HG03342 (cell line): Measurements from ENCODE around the gene GNG7.
"Not testable (repeated sequence)": the region's sequence is repeated elsewhere in the genome, so short reads cannot be mapped to it uniquely, and the experiment has no call there.

Experiments used
- ATAC-seq: cut with Tn5 transposase; IDR thresholded peaks from one replicate; pipeline ENCODE4 v1.9.1; 2021; ENCODE audit warnings: mild to moderate bottlenecking, moderate library complexity; ENCODE audit not compliant: unreplicated experiment

The GNG7 gene

DNA sequence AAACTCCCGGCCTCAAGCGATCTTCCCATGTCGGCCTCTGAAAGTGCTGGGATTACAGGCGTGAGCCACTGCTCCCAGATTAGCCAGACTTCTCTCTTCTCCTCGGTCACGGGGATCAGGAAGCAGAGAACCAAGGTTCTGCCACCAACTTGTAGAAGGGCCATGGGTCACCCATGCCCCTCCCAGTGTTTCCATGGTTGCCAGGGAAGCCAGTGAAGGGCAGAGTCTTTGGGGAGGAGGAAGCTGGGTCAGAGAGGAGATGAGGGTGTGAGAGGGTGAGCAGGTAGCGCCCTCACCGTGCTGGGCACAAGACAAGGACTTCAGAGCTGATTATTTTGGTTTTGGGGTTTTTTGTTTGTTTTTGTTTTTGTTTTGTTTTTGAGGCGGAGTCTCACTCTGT is 77.1 kb downstream of the GNG7 start:
- ATAC-seq = no peak

- ATAC-seq = no peak
Observed at GRCh38 chr19:2624537-2625091, 77.9 kb downstream of the GNG7 start.

DNA sequence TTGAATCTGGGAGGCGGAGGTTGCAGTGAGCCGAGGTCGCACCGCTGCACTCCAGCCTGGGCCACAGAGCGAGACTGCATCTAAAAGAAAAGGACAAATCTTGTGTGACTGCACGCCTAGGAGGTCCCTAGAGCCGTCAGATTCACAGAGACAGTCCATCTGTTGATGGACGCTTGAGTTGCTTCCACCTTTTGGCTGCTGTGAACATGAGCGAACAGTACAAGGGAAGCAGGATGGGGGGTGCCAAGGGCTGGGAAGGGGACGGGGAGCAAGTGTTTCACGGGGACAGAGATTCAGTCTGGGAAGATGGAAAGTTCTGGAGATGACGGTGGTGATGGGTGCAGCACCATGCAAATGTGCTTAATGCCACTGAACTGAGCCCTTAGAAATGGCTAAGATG is 78.7 kb downstream of the GNG7 start:
- ATAC-seq = no peak

- not testable (repeated sequence) for ATAC-seq
Observed at GRCh38 chr19:2622371-2622961, 80.0 kb downstream of the GNG7 start.

- ATAC-seq = no peak
Observed at GRCh38 chr19:2619076-2619475, 83.4 kb downstream of the GNG7 start.

- no peak for ATAC-seq
Observed at GRCh38 chr19:2618611-2619010, 83.9 kb downstream of the GNG7 start.

DNA sequence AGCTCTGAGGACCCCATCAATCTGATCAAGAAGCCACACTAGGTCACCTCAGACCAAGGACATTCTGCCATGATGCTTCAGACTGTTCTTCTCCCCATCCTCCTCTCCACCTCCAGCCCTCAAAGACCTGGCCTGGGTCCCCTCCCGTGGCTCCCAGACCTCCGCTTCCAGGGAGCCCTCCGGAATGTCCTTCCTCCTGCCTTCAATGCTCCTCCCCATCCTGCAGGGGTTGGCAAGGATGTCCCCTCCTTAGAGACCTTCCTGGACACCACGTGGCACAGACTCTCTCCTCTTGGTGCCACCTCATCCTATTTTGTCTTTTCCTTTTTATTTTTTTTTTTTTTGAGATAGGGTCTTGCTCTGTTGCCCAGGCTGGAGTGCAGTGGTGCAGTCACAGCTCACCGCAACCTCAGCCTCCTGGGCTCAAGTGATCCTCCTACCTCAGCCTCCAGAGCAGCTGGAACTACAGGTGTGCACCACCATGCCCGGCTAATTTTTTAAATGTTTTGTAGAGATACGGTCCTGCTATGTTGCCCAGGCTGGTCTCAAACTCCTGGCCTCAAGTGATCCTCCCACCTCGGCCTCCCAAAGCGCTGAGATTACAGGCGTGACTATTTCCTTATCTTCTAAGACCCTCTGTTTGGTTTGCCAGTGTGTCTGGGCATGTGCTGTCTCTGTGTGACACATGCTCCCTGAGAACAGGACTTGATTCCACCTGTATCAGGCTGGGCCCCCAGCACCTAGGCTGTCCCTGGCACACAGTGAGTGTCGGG is 84.9 kb downstream of the GNG7 start:
- no peak for ATAC-seq

GRCh38 chr19:2616741-2617392 is 85.6 kb downstream of the GNG7 start:
- no peak for ATAC-seq

- no peak for ATAC-seq
Observed at GRCh38 chr19:2615782-2616181, 86.7 kb downstream of the GNG7 start.

DNA sequence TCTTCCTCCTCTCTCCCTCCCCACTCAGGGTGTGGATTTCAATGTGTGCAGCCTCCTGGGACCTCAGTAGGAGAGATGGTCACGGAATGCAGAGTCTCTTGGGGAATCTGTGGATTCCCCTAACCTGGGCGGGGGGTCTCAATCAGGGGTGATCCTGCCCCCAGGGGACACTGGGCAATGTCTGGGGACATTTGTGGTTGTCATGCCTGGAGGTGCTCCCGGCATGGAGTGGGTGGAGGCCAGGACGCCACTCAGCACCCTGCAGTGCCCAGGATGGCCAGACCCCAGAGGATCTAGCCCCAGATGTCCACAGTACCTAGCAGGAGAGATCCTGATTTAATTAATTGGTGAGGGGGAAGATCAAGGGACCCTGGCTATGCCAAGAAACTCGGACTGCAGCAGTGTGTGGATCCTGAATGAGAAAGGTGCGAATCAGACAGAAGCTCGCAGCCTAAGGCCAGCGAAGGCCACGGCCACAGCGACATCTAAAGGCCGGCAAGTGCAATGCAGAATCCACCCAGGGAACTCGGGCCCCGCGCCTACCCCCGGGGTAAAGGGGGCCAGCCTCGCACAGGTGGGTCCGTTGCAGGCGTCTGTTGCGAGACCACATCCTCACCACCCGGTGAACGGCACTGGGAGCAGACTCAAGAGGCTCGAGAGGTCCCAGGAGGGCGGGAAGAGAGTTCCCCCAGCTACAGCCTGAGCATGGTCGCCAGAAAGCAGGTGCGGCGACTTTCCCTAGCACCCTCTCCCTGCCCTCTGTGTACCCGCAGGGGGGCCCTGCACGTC is 88.8 kb downstream of the GNG7 start:
- no peak for ATAC-seq

- ATAC-seq = no peak
Observed at GRCh38 chr19:2612619-2613249, 89.8 kb downstream of the GNG7 start.

GRCh38 chr19:2611483-2612464 is 90.7 kb downstream of the GNG7 start:
- ATAC-seq = no peak

DNA sequence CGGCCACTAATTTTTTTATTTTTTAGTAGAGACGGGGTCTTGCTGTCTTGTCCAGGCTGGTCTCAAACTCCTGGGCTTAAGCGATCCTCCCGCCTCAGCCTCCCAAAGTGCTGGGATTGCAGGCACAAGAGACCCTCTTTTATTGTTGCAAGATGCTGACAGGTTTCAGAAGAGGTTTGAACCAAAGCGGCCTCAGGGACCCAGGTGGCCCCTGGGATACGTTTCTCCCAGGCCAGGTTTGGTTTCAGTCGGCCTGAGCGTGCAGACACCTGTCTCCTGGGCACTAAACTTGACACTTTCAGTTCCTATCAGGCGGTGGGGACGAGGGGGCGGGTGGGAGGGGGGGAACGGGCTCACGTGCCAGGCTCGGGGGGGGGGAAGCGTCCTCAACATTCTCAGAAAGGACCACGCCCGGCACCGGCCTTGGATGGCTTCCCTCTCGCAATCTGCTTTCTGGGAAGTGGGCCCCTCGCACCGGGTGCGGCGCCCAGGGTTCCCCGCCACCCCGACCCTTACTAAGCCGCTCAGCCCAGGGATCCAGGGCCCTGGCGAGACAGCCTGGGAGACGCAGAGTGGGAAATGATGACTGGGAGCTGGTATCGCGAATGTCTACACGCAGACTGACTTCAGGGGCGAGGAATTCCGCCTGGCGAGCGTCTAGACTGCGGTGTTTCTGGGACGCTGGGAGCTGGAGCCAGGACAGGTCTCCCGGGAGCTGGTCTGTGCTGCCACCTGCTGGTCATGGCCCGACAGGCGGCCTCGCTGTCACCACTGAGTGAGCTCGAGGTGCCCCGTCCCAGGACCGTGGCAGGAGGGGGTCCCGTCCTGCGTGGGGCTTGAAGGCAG is 91.6 kb downstream of the GNG7 start:
- peak; percentile 39 for ATAC-seq

DNA sequence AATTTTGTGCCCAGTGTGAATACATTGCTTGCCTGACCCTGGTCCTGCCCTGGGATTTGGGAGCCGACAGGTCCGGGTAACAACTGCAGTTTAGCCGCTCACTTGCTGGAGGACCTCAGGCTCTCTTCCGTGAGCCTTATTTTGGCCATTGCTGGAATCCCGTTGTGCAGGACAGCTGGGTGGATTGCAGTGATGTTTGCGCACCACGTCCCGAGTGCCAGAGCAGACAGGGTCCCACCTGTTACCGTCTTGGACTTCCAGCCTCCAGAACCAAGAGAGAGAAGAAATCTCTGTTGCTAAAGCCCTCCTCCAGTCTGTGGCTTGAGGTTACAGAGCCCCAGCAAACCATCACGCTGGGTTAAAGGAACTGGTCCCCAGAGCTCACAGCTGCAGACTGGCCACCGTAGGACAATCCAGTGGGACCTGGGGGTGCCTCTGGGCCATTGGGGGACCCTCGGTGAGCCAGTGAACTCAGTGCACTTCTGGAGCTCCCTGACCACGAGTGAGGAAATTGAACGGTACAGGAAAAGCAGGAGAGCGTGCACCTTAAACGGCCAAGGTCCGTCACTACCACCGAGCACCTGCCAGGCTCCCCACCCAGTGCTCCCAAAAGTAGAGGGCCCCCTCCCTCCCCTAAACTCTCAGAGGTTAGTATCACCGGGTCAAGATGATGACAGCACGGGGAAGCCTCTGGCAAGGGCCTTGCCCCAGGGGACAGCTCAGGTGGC is 92.9 kb downstream of the GNG7 start:
- no peak for ATAC-seq

DNA sequence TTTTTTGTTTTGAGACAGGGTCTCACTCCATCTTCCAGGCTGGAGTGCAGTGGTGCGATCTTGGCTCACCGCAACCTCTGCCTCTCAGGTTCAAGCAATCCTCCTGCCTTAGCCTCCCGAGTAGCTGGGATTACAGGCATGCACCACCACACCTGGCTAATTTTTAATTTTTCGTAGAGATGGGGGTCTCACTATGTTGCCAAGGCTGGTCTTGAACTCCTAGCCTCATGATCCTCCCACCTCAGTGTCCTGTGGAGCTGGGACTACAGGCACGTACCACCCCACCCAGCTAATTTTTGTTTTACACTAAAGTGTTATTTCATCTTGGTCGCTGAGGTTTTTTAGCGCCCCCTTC is 93.5 kb downstream of the GNG7 start:
- ATAC-seq = not testable (repeated sequence)

DNA sequence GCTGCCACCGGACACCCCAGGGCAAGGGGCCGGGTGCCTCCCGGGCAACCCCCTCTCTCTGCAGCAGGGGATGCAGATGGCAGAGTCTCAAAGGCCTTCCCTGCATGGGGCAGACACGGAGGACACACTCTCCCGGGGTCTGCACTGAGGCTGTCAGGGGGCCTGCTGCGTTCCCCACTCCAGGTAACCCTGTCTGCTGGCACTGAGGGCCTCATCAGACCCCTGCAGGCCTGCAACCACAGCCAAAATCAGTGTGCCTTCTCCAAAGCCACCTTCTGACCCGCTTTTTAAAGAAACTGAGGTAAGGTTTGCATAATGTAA is 93.9 kb downstream of the GNG7 start:
- ATAC-seq = no peak

- ATAC-seq = no peak
Observed at GRCh38 chr19:2607712-2608601, 94.5 kb downstream of the GNG7 start.
